C4-2B (cell line): ENCODE measurements around the gene UBD.

ENCODE experiments used
- ZFX ChIP-seq: fragments of 450-650 bp; IDR thresholded peaks from 2 replicates; pipeline ENCODE4 v1.6.1; 2017
- TF ChIP-seq, protein P1 (sequence below): fragments of 450-650 bp; conservative IDR thresholded peaks from 2 replicates; pipeline ENCODE4 v1.5.1; 2017; ENCODE audit warnings: mild to moderate bottlenecking

DNA sequence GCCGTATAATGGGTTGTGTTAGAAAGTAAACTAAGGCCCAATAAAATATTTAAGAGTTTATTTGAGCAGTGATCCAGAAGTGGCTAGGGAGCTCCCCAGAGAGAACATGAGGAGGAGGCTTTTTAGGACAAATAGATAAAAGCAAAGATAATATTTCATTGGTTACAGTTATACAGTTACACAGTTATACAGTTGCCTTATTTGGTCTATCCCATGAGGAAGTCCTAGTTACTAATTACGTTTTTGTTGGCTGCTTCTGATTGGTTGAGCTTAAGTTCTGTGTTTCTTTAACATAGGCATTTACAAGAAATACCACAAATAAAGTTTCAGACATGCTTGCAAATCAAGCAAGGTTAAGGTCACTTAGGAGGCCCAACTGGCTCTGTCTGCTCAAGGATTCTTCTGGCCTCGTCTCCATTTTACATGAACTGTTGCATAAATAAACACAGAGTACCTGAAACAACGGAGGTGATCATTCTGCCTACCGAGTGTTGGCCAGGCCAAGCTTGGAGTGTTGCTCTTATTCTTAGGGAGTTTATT, 7.0 kb downstream of the UBD start:
- TF ChIP-seq, protein P1, sequence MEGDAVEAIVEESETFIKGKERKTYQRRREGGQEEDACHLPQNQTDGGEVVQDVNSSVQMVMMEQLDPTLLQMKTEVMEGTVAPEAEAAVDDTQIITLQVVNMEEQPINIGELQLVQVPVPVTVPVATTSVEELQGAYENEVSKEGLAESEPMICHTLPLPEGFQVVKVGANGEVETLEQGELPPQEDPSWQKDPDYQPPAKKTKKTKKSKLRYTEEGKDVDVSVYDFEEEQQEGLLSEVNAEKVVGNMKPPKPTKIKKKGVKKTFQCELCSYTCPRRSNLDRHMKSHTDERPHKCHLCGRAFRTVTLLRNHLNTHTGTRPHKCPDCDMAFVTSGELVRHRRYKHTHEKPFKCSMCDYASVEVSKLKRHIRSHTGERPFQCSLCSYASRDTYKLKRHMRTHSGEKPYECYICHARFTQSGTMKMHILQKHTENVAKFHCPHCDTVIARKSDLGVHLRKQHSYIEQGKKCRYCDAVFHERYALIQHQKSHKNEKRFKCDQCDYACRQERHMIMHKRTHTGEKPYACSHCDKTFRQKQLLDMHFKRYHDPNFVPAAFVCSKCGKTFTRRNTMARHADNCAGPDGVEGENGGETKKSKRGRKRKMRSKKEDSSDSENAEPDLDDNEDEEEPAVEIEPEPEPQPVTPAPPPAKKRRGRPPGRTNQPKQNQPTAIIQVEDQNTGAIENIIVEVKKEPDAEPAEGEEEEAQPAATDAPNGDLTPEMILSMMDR, result no peak
- no peak for TF ChIP-seq ZFX
